Measurements from ENCODE around the gene WAPL. TPM values are rescaled to one million over a fixed set of nuclear protein-coding genes. Genes with fewer than 3 reads are reported as not detected.

The WAPL gene
- total RNA-seq, 4 donors from 2014 or later, result 33.5 to 45.8 (median 37.6) TPM

DNA sequence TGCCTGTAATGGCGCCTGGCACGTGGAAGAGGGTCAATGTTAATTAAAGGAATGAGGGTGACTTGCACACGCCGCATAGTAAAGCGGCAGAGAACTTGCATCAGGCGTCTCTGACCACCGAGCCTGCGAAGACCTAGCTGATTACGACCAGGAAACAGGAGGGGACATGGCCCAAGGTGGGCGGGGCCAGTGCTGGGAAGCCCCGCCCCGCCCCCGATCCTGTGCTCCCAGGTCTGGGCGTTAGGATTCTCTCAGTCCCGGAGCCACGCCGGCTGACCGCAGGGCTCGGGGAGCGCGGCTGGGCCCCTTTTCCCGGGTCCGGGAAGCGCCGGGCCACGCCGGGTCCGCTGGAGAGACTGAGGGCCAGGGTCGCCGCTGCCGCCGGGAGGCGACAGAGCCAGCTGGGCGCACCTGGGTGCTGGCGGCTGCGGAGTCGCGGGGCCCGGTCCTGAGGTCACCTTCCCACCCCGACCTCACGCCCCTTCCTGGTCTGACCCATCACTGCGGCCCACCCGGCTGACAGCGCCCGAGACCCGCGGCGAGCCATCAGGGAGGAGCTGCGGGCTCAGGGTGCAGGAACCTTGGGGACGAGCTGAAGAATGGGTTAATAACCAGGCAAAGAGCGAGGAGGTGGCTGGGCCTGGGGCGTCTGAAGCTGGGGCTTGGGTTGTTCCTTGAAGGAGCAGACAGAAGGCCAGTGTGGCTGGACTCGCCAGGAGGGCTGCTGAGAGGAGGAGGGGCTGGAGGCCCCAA lies 132.0 kb downstream of the WAPL start:
- TF ChIP-seq, protein P1, sequence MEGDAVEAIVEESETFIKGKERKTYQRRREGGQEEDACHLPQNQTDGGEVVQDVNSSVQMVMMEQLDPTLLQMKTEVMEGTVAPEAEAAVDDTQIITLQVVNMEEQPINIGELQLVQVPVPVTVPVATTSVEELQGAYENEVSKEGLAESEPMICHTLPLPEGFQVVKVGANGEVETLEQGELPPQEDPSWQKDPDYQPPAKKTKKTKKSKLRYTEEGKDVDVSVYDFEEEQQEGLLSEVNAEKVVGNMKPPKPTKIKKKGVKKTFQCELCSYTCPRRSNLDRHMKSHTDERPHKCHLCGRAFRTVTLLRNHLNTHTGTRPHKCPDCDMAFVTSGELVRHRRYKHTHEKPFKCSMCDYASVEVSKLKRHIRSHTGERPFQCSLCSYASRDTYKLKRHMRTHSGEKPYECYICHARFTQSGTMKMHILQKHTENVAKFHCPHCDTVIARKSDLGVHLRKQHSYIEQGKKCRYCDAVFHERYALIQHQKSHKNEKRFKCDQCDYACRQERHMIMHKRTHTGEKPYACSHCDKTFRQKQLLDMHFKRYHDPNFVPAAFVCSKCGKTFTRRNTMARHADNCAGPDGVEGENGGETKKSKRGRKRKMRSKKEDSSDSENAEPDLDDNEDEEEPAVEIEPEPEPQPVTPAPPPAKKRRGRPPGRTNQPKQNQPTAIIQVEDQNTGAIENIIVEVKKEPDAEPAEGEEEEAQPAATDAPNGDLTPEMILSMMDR (IDR thresholded peaks at IDR 0.05; ENCODE audit: low read depth), result no peak

DNA sequence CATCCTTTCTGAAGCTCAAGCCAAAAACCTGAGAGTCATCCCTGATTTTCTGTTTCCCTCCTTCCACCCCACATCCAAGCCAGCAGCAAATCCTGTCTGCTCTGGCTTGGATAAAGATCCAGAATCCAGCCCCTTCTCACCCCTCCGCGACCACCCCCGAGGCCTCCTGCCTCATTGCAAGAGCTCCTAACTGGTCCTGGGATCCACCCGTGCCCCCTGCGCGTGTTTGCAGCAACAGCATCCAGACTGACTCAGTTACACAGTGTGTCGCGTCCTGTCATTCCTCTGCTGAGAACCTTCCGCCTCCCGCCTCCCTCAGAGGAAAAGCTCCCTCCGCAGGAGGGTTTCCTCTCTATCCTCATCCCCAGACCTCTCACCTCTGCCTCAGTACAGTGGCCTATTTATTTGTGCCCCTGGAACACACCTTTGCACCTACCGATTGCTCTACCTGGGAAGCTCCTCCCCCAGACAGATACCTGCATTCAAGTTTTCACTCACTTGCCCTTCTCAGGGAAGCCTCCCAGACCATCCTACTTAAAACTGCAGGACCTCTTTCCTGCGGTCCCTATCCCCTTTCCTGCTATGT lies 133.4 kb downstream of the WAPL start:
- TF ChIP-seq, protein P1 (IDR thresholded peaks at IDR 0.05; ENCODE audit: low read depth), result no peak

DNA sequence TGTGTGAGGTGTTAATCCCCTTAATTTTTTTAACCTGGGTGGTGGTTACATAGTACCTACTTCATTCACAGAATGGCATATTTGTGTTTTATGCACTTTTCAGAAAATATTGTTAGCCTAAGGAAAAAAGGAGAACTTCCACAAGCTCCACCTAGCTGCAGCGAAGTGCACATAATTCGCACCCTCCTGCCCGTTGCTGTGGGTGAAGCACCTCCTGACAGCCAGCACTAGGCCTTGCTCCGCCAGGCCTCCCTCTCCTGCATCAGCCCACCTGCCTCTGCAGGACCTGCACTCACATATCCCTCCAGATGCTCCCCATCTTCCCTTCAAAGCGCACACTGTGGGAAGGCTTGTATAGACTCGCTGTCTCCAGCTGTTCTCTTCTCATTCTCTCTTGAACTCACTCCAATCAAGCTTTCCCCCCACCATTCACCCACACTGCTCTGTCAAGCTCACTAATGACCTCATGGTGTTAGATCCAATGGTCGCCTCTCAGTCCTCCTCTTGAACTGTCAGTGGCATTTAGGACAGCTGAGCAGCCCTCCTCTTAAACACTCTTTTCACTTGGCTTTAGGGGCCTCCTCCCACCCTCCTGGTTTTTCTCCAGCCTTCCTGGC lies 134.3 kb downstream of the WAPL start:
- TF ChIP-seq, protein P1 (IDR thresholded peaks at IDR 0.05; ENCODE audit: low read depth), result no peak

DNA sequence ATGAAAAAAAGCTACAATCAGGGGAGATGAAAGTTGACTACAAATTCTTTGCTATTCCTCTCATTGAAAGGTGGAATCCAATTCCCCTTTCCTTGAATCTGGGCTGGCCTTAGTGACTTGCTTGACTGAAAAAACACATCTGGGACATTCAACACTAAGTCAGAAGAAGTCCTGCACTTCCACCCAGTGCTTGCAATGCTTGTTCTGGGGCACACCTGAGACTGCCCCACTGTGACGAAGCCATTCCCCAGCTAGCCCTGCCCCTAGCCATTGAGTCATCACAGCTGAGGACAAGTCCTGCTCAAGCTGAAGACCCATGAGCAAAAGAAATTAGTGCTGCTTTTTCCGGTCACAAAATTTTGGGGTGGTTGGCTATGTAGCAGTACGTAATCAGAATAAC lies 135.8 kb downstream of the WAPL start:
- TF ChIP-seq, protein P1 (IDR thresholded peaks at IDR 0.05; ENCODE audit: low read depth), result no peak

Small RNAs within 50 kb of the gene (small RNA-seq; reads per million reads assigned to genes)
- not detected for gene RNU6-780P

Other genes starting within 250 kb of the WAPL start
- gene GRID1, start 155.0 kb downstream of the WAPL start, total RNA-seq, result 1 to 10 TPM in 3 of 4 donors, under 1 TPM in 1; 0.49 to 2.0 (median 1.1) TPM
- gene OPN4, start 132.8 kb upstream of the WAPL start, total RNA-seq, result 1 to 10 TPM in 1 of 4 donors, under 1 TPM in 1, not detected in 2; 0.22 to 1.5 TPM
- 10 to 100 TPM in 1 of 4 donors, 1 to 10 TPM in 2, under 1 TPM in 1; 0.51 to 12.1 (median 2.2) TPM for gene LDB3, start 146.7 kb upstream of the WAPL start, total RNA-seq
- gene BMPR1A, start 234.8 kb upstream of the WAPL start, total RNA-seq, result 10 to 100 TPM; 25.6 to 46.2 (median 34.7) TPM

Measured in subcutaneous adipose tissue (tissue), 4 donors.